ENCODE results near the gene STX10.
"Not testable (repeated sequence)": the region's sequence is repeated elsewhere in the genome, so short reads cannot be mapped to it uniquely, and the experiment has no call there.

The STX10 gene

GRCh38 chr19:13176345-13176744 lies 26.2 kb upstream of the STX10 start:
- POLR2A ChIA-PET, result interaction anchor here (1.3 kb wide), 1 partner anchor 21 kb away, joined by 4 read pairs; no protein-coding TSS in a partner anchor
- no peaks in the 10 kb centered on the region for H3K36me3 ChIP-seq (ENCODE audit: control insufficient read depth in 4 of 4, insufficient read depth in 4 of 4, low read length in 3 of 4)
- WGBS (ENCODE audit: insufficient coverage), result 98% methylated on average over 8 of the region's 8 CpGs
- H3K4me1 ChIP-seq (ENCODE audit: control extremely low read depth in 1 of 4, control insufficient read depth in 4 of 4, insufficient read depth in 4 of 4, low read length in 3 of 4), result peaks cover 0 to 26% (median 18%) of the 10 kb centered on the region in 4 experiments
- no peaks in the 10 kb centered on the region for H3K27me3 ChIP-seq (replicated peaks in 2 of 5; ENCODE audit: control insufficient read depth in 4 of 5, insufficient read depth in 5 of 5, low read length in 4 of 5)
- H3K27ac ChIP-seq (ENCODE audit: insufficient read depth in 1 of 2, low read depth in 1 of 2, low read length in 2 of 2, poor library complexity in 1 of 2, severe bottlenecking in 2 of 2), result no peak overlapping the region
- DNase-seq, result no peak
- CTCF ChIA-PET, result interaction anchor here (1.2 to 1.6 kb wide), 4 partner anchors 12 to 24 kb away, joined by 4 to 5 read pairs (median 4); no protein-coding TSS in a partner anchor
- H3K9me3 ChIP-seq (ENCODE audit: control extremely low read depth in 1 of 5, control insufficient read depth in 4 of 5, insufficient read depth in 2 of 5, low read depth in 1 of 5, low read length in 4 of 5), result no peaks in the 10 kb centered on the region
- no peak overlapping the region for H3K4me3 ChIP-seq (ENCODE audit: control insufficient read depth in 1 of 7, extremely low read depth in 1 of 7, insufficient read depth in 4 of 7, low read depth in 2 of 7, low read length in 6 of 7)

GRCh38 chr19:13173139-13173737 lies 23.1 kb upstream of the STX10 start:
- H3K4me3 ChIP-seq (ENCODE audit: control insufficient read depth in 1 of 7, extremely low read depth in 1 of 7, insufficient read depth in 4 of 7, low read depth in 2 of 7, low read length in 6 of 7), result no peak overlapping the region
- no peak for DNase-seq
- no peaks in the 10 kb centered on the region for H3K9me3 ChIP-seq (ENCODE audit: control extremely low read depth in 1 of 5, control insufficient read depth in 4 of 5, insufficient read depth in 2 of 5, low read depth in 1 of 5, low read length in 4 of 5)
- WGBS (ENCODE audit: insufficient coverage), result 94% methylated on average over 6 of the region's 12 CpGs
- no peaks in the 10 kb centered on the region for H3K27me3 ChIP-seq (replicated peaks in 2 of 5; ENCODE audit: control insufficient read depth in 4 of 5, insufficient read depth in 5 of 5, low read length in 4 of 5)
- ChIA-PET CTCF (interaction anchor here (0.7 kb wide), 1 partner anchor 1754 kb away, joined by 3 read pairs; no protein-coding TSS in a partner anchor), POLR2A (no interaction called here)
- no peaks in the 10 kb centered on the region for H3K36me3 ChIP-seq (ENCODE audit: control insufficient read depth in 4 of 4, insufficient read depth in 4 of 4, low read length in 3 of 4)
- H3K4me1 ChIP-seq (ENCODE audit: control extremely low read depth in 1 of 4, control insufficient read depth in 4 of 4, insufficient read depth in 4 of 4, low read length in 3 of 4), result peaks cover 0 to 24% (median 17%) of the 10 kb centered on the region in 4 experiments
- H3K27ac ChIP-seq (ENCODE audit: insufficient read depth in 1 of 2, low read depth in 1 of 2, low read length in 2 of 2, poor library complexity in 1 of 2, severe bottlenecking in 2 of 2), result no peak overlapping the region

GRCh38 chr19:13172346-13173138 lies 22.4 kb upstream of the STX10 start:
- 83% methylated on average over 2 of the region's 18 CpGs for WGBS (ENCODE audit: insufficient coverage)
- Histone ChIP-seq H3K4me1 (ENCODE audit: control extremely low read depth in 1 of 4, control insufficient read depth in 4 of 4, insufficient read depth in 4 of 4, low read length in 3 of 4) (peaks cover 2 to 29% (median 23%) of the 10 kb centered on the region in 4 experiments), H3K4me3 (ENCODE audit: control insufficient read depth in 1 of 7, extremely low read depth in 1 of 7, insufficient read depth in 4 of 7, low read depth in 2 of 7, low read length in 6 of 7) (peak overlapping the region in 4 of 7 experiments; percentile 23 to 64 (median 38)), H3K27me3 (replicated peaks in 2 of 5; ENCODE audit: control insufficient read depth in 4 of 5, insufficient read depth in 5 of 5, low read length in 4 of 5) (no peaks in the 10 kb centered on the region), H3K27ac (ENCODE audit: insufficient read depth in 1 of 2, low read depth in 1 of 2, low read length in 2 of 2, poor library complexity in 1 of 2, severe bottlenecking in 2 of 2) (peak overlapping the region in 1 of 2 experiments; percentile 73), H3K36me3 (ENCODE audit: control insufficient read depth in 4 of 4, insufficient read depth in 4 of 4, low read length in 3 of 4) (no peaks in the 10 kb centered on the region), H3K9me3 (ENCODE audit: control extremely low read depth in 1 of 5, control insufficient read depth in 4 of 5, insufficient read depth in 2 of 5, low read depth in 1 of 5, low read length in 4 of 5) (no peaks in the 10 kb centered on the region)
- ChIA-PET CTCF (interaction anchor here (0.7 kb wide), 1 partner anchor 1755 kb away, joined by 3 read pairs; no protein-coding TSS in a partner anchor), POLR2A (no interaction called here)
- DNase-seq, result peak; percentile 74 to 91 (median 90)

GRCh38 chr19:13171146-13171545 lies 21.0 kb upstream of the STX10 start:
- H3K27me3 ChIP-seq (replicated peaks in 2 of 5; ENCODE audit: control insufficient read depth in 4 of 5, insufficient read depth in 5 of 5, low read length in 4 of 5), result no peaks in the 10 kb centered on the region
- ChIA-PET POLR2A (no interaction called here), CTCF (interaction anchor here (1.1 to 2.7 kb wide), 2 partner anchors 10 to 15 kb away, joined by 4 to 16 read pairs; no protein-coding TSS in a partner anchor)
- H3K36me3 ChIP-seq (ENCODE audit: control insufficient read depth in 4 of 4, insufficient read depth in 4 of 4, low read length in 3 of 4), result no peaks in the 10 kb centered on the region
- DNase-seq, result no peak
- no peak overlapping the region for H3K27ac ChIP-seq (ENCODE audit: insufficient read depth in 1 of 2, low read depth in 1 of 2, low read length in 2 of 2, poor library complexity in 1 of 2, severe bottlenecking in 2 of 2)
- WGBS (ENCODE audit: insufficient coverage), result 100% methylated on average over 5 of the region's 7 CpGs
- no peaks in the 10 kb centered on the region for H3K9me3 ChIP-seq (ENCODE audit: control extremely low read depth in 1 of 5, control insufficient read depth in 4 of 5, insufficient read depth in 2 of 5, low read depth in 1 of 5, low read length in 4 of 5)
- H3K4me1 ChIP-seq (ENCODE audit: control extremely low read depth in 1 of 4, control insufficient read depth in 4 of 4, insufficient read depth in 4 of 4, low read length in 3 of 4), result peaks cover 7 to 42% (median 36%) of the 10 kb centered on the region in 4 experiments
- no peak overlapping the region for H3K4me3 ChIP-seq (ENCODE audit: control insufficient read depth in 1 of 7, extremely low read depth in 1 of 7, insufficient read depth in 4 of 7, low read depth in 2 of 7, low read length in 6 of 7)

- CTCF ChIA-PET, result interaction anchor here (0.8 to 2.7 kb wide), 9 partner anchors 11 to 93 kb away, joined by 3 to 16 read pairs (median 4); no protein-coding TSS in a partner anchor
- Histone ChIP-seq H3K27ac (ENCODE audit: insufficient read depth in 1 of 2, low read depth in 1 of 2, low read length in 2 of 2, poor library complexity in 1 of 2, severe bottlenecking in 2 of 2) (no peak overlapping the region), H3K36me3 (ENCODE audit: control insufficient read depth in 4 of 4, insufficient read depth in 4 of 4, low read length in 3 of 4) (no peaks in the 10 kb centered on the region), H3K9me3 (ENCODE audit: control extremely low read depth in 1 of 5, control insufficient read depth in 4 of 5, insufficient read depth in 2 of 5, low read depth in 1 of 5, low read length in 4 of 5) (no peaks in the 10 kb centered on the region), H3K4me3 (ENCODE audit: control insufficient read depth in 1 of 7, extremely low read depth in 1 of 7, insufficient read depth in 4 of 7, low read depth in 2 of 7, low read length in 6 of 7) (no peak overlapping the region), H3K4me1 (ENCODE audit: control extremely low read depth in 1 of 4, control insufficient read depth in 4 of 4, insufficient read depth in 4 of 4, low read length in 3 of 4) (peaks cover 11 to 56% (median 49%) of the 10 kb centered on the region in 4 experiments), H3K27me3 (replicated peaks in 2 of 5; ENCODE audit: control insufficient read depth in 4 of 5, insufficient read depth in 5 of 5, low read length in 4 of 5) (no peaks in the 10 kb centered on the region)
- DNase-seq, result no peak
- POLR2A ChIA-PET, result interaction anchor here (1.8 kb wide), 1 partner anchor 15 kb away, joined by 6 read pairs; no protein-coding TSS in a partner anchor
- WGBS (ENCODE audit: insufficient coverage), result 94% methylated on average over 5 of the region's 5 CpGs
These were observed 19.6 kb upstream of the STX10 start for GRCh38 chr19:13169769-13170168.

GRCh38 chr19:13166151-13166550 lies 16.0 kb upstream of the STX10 start:
- H3K4me3 ChIP-seq (ENCODE audit: control insufficient read depth in 1 of 7, extremely low read depth in 1 of 7, insufficient read depth in 4 of 7, low read depth in 2 of 7, low read length in 6 of 7); DNase-seq; H3K9me3 ChIP-seq (ENCODE audit: control extremely low read depth in 1 of 5, control insufficient read depth in 4 of 5, insufficient read depth in 2 of 5, low read depth in 1 of 5, low read length in 4 of 5); H3K27me3 ChIP-seq (replicated peaks in 2 of 5; ENCODE audit: control insufficient read depth in 4 of 5, insufficient read depth in 5 of 5, low read length in 4 of 5); H3K36me3 ChIP-seq (ENCODE audit: control insufficient read depth in 4 of 4, insufficient read depth in 4 of 4, low read length in 3 of 4); H3K27ac ChIP-seq (ENCODE audit: insufficient read depth in 1 of 2, low read depth in 1 of 2, low read length in 2 of 2, poor library complexity in 1 of 2, severe bottlenecking in 2 of 2): not testable (repeated sequence)
- H3K4me1 ChIP-seq (ENCODE audit: control extremely low read depth in 1 of 4, control insufficient read depth in 4 of 4, insufficient read depth in 4 of 4, low read length in 3 of 4), result peaks cover 14 to 82% (median 69%) of the 10 kb centered on the region in 4 experiments
- 100% methylated on average over 3 of the region's 3 CpGs for WGBS (ENCODE audit: insufficient coverage)
- CTCF ChIA-PET, result interaction anchor here (1.9 to 6.1 kb wide), 2 partner anchors 10 to 16 kb away, joined by 6 to 32 read pairs; no protein-coding TSS in a partner anchor
- POLR2A ChIA-PET, result interaction anchor here (6.5 kb wide), 1 partner anchor 11 kb away, joined by 95 read pairs; no protein-coding TSS in a partner anchor
